HEK293 (cell line): Measurements from ENCODE around the gene HGS.

Experiments
- GLIS1 ChIP-seq: fragments of 450-650 bp; formaldehyde crosslinking; IDR thresholded peaks from 2 replicates; pipeline ENCODE4 v1.5.1; 2016; ENCODE audit warnings: missing biosample characterization, missing genetic modification characterization
- GLIS2 ChIP-seq: fragments of 450-650 bp; formaldehyde crosslinking; IDR thresholded peaks from 2 replicates; pipeline ENCODE4 v1.5.1; 2016; ENCODE audit warnings: missing biosample characterization, missing genetic modification characterization
- IKZF3 ChIP-seq: fragments of 450-650 bp; IDR thresholded peaks from 2 replicates; pipeline ENCODE4 v1.5.0; 2018; ENCODE audit warnings: missing biosample characterization, mild to moderate bottlenecking, missing genetic modification characterization, moderate library complexity
- KLF8 ChIP-seq: fragments of 450-650 bp; formaldehyde crosslinking; IDR thresholded peaks from 2 replicates; pipeline ENCODE4 v1.5.1; 2016; ENCODE audit warnings: missing biosample characterization, missing genetic modification characterization
- KLF9 ChIP-seq: fragments of 450-650 bp; formaldehyde crosslinking; IDR thresholded peaks from 2 replicates; pipeline ENCODE4 v1.5.1; 2016; ENCODE audit warnings: missing biosample characterization, missing genetic modification characterization, low read depth
- MZF1 ChIP-seq: fragments of 450-650 bp; formaldehyde crosslinking; IDR thresholded peaks from 2 replicates; pipeline ENCODE4 v1.5.1; 2017; ENCODE audit warnings: missing biosample characterization, missing genetic modification characterization, borderline replicate concordance
- OVOL3 ChIP-seq: fragments of 450-650 bp; formaldehyde crosslinking; IDR thresholded peaks from 2 replicates; pipeline ENCODE4 v1.5.1; 2016; ENCODE audit warnings: missing biosample characterization, missing genetic modification characterization
- SP2 ChIP-seq: fragments of 450-650 bp; formaldehyde crosslinking; IDR thresholded peaks from 2 replicates; pipeline ENCODE4 v1.5.1; 2016; ENCODE audit warnings: missing biosample characterization, missing genetic modification characterization
- ZEB2 ChIP-seq: fragments of 450-650 bp; formaldehyde crosslinking; IDR thresholded peaks from 2 replicates; pipeline ENCODE4 v1.5.1; 2016; ENCODE audit warnings: missing biosample characterization, missing genetic modification characterization
- ZFHX2 ChIP-seq: fragments of 450-650 bp; formaldehyde crosslinking; conservative IDR thresholded peaks from 2 replicates; pipeline ENCODE4 v1.5.1; 2016; ENCODE audit warnings: missing biosample characterization, missing genetic modification characterization
- ZFP69B ChIP-seq: fragments of 450-650 bp; formaldehyde crosslinking; IDR thresholded peaks from 2 replicates; pipeline ENCODE4 v1.5.1; 2016; ENCODE audit warnings: missing biosample characterization, missing genetic modification characterization
- ZNF10 ChIP-seq: fragments of 450-650 bp; formaldehyde crosslinking; IDR thresholded peaks from 2 replicates; pipeline ENCODE4 v1.5.1; 2017; ENCODE audit warnings: missing biosample characterization, missing genetic modification characterization
- ZNF2 ChIP-seq: fragments of 450-650 bp; formaldehyde crosslinking; IDR thresholded peaks from 2 replicates; pipeline ENCODE4 v1.5.1; 2016; ENCODE audit warnings: missing biosample characterization, missing genetic modification characterization
- ZNF211 ChIP-seq: fragments of 450-650 bp; formaldehyde crosslinking; IDR thresholded peaks from 2 replicates; pipeline ENCODE4 v1.5.1; 2016; ENCODE audit warnings: low read depth, missing biosample characterization, missing genetic modification characterization
- ZNF248 ChIP-seq: fragments of 450-650 bp; formaldehyde crosslinking; IDR thresholded peaks from 2 replicates; pipeline ENCODE4 v1.5.1; 2017; ENCODE audit warnings: missing biosample characterization, missing genetic modification characterization
- ZNF37A ChIP-seq: fragments of 450-650 bp; IDR thresholded peaks from 2 replicates; pipeline ENCODE4 v1.5.1; 2018; ENCODE audit warnings: missing biosample characterization, missing genetic modification characterization
- ZNF391 ChIP-seq: fragments of 450-650 bp; formaldehyde crosslinking; IDR thresholded peaks from 2 replicates; pipeline ENCODE4 v1.5.1; 2016; ENCODE audit warnings: low read depth, missing biosample characterization, missing genetic modification characterization, borderline replicate concordance
- ZNF660 ChIP-seq: fragments of 450-650 bp; IDR thresholded peaks from 2 replicates; pipeline ENCODE4 v1.5.1; 2018; ENCODE audit warnings: missing biosample characterization, mild to moderate bottlenecking, missing genetic modification characterization
- ZNF664 ChIP-seq: fragments of 450-650 bp; formaldehyde crosslinking; IDR thresholded peaks from 2 replicates; pipeline ENCODE4 v1.5.1; 2016; ENCODE audit warnings: missing biosample characterization, missing genetic modification characterization
- ZNF677 ChIP-seq: fragments of 450-650 bp; IDR thresholded peaks from 2 replicates; pipeline ENCODE4 v1.5.0; 2018; ENCODE audit warnings: missing biosample characterization, mild to moderate bottlenecking, missing genetic modification characterization, moderate library complexity
- ZNF791 ChIP-seq: fragments of 450-650 bp; formaldehyde crosslinking; IDR thresholded peaks from 2 replicates; pipeline ENCODE4 v1.5.1; 2016; ENCODE audit warnings: missing biosample characterization, missing genetic modification characterization
- ZNF830 ChIP-seq: fragments of 450-650 bp; IDR thresholded peaks from 2 replicates; pipeline ENCODE4 v1.5.0; 2018; ENCODE audit warnings: missing biosample characterization, missing genetic modification characterization, low read depth, mild to moderate bottlenecking, moderate library complexity
- ZSCAN16 ChIP-seq: fragments of 450-650 bp; formaldehyde crosslinking; IDR thresholded peaks from 2 replicates; pipeline ENCODE4 v1.5.1; 2016; ENCODE audit warnings: missing biosample characterization, missing genetic modification characterization
- ZXDB ChIP-seq: fragments of 450-650 bp; formaldehyde crosslinking; IDR thresholded peaks from 2 replicates; pipeline ENCODE4 v1.5.1; 2016; ENCODE audit warnings: missing biosample characterization, missing genetic modification characterization
- TF ChIP-seq, protein P1 (sequence below): fragments of 450-650 bp; formaldehyde crosslinking; optimal IDR thresholded peaks from 2 replicates; pipeline ENCODE3; 2016; ENCODE audit warnings: missing biosample characterization, mild to moderate bottlenecking, missing genetic modification characterization
- TF ChIP-seq, protein P2 (sequence below): fragments of 450-650 bp; formaldehyde crosslinking; IDR thresholded peaks from 2 replicates; pipeline ENCODE4 v1.5.1; 2016; ENCODE audit warnings: missing biosample characterization, missing genetic modification characterization
- TF ChIP-seq, protein P3 (sequence below): fragments of 450-650 bp; formaldehyde crosslinking; conservative IDR thresholded peaks from 2 replicates; pipeline ENCODE4 v1.5.1; 2016; ENCODE audit warnings: low read depth, missing biosample characterization, missing genetic modification characterization
- TF ChIP-seq, protein P4 (sequence below): fragments of 450-650 bp; formaldehyde crosslinking; IDR thresholded peaks from 2 replicates; pipeline ENCODE4 v1.5.1; 2016; ENCODE audit warnings: missing biosample characterization, missing genetic modification characterization
- TF ChIP-seq, protein P5 (sequence below): IDR thresholded peaks from 2 replicates; pipeline ENCODE4 v1.6.1; 2011; ENCODE audit warnings: mild to moderate bottlenecking, low read depth, low read length, borderline replicate concordance
- TF ChIP-seq, protein P6 (sequence below): fragments of 450-650 bp; formaldehyde crosslinking; IDR thresholded peaks from 2 replicates; pipeline ENCODE4 v1.5.1; 2016; ENCODE audit warnings: missing biosample characterization, missing genetic modification characterization

The HGS gene

DNA sequence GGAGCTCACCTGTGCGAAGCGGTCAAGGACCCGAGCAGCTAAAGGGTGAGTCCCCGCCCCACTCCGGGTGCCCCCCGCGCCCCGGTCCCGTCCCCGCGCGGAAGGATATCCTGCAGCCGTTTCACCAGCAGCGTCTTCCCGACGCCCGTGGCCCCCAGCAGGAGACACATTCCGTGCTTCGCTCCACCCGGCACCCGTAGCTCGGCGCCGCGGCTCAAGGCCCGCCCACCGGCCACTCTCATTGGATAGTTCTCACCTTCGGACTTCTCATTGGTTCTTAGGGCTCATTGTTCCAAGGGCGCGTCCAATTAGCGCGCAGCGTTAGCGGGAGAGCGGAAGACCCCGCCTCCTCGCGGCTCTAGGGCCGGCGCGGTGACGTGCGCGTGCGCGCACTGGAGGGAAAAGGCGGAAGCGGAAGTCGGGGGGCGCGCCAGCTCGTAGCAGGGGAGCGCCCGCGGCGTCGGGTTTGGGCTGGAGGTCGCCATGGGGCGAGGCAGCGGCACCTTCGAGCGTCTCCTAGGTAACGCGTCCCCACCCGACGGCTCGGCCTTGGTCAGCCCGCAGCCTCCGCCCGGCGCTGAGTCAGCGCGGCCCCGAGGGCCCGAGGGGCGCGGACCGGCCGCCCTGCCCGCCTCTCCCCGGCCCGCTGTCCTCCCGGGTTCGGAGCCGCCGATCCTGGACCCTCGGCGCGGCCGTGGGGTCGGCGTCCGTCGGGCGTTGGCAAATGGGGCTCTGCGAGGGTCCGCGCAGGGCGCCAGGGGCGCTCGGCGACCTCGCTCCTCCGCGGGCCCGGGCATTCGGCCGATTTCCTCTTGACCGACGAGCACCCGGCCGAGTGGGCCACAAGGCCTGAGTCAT is at the start of gene HGS, which contains the start of gene ARL16 (continued):
- TF ChIP-seq KLF8 (tag by site-specific recombination) (peak; percentile 82; the same call in 1 of the 2 replicates), SP2 (tag by site-specific recombination) (peak; percentile 98), ZNF660 (tag by site-specific recombination) (peak; percentile 75; the same call in 1 of the 2 replicates), GLIS2 (tag by site-specific recombination) (peak; percentile 96), ZSCAN16 (tag by site-specific recombination) (no peak), ZFHX2 (tag by site-specific recombination) (0 out of 2 replicates have a peak, but pooled peaks have one; percentile 4), ZNF248 (no peak), OVOL3 (tag by site-specific recombination) (no peak), GLIS1 (tag by site-specific recombination) (peak; percentile 86), ZNF10 (tag by site-specific recombination) (no peak), ZNF211 (tag by site-specific recombination) (no peak), ZEB2 (tag by site-specific recombination) (peak; percentile 90), ZNF2 (tag by site-specific recombination) (0 out of 2 replicates have a peak, but pooled peaks have one; percentile 14), ZNF791 (tag by site-specific recombination) (no peak), KLF9 (peak; percentile 78; the same call in 1 of the 2 replicates), ZNF37A (tag by site-specific recombination) (no peak), IKZF3 (tag by site-specific recombination) (peak; percentile 82), ZNF830 (no peak), MZF1 (tag by site-specific recombination) (no peak), ZNF664 (tag by site-specific recombination) (no peak), ZNF677 (tag by site-specific recombination) (peak; percentile 54; the same call in 1 of the 2 replicates), ZNF391 (tag by site-specific recombination) (0 out of 2 replicates have a peak, but pooled peaks have one; percentile 16), ZXDB (tag by site-specific recombination) (peak; percentile 73), ZFP69B (tag by site-specific recombination) (peak; percentile 64; the same call in 1 of the 2 replicates)
- TF ChIP-seq, protein P1, sequence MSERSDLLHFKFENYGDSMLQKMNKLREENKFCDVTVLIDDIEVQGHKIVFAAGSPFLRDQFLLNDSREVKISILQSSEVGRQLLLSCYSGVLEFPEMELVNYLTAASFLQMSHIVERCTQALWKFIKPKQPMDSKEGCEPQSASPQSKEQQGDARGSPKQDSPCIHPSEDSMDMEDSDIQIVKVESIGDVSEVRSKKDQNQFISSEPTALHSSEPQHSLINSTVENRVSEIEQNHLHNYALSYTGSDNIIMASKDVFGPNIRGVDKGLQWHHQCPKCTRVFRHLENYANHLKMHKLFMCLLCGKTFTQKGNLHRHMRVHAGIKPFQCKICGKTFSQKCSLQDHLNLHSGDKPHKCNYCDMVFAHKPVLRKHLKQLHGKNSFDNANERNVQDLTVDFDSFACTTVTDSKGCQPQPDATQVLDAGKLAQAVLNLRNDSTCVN (tag by site-specific recombination) = peak; percentile 99
- TF ChIP-seq, protein P2, sequence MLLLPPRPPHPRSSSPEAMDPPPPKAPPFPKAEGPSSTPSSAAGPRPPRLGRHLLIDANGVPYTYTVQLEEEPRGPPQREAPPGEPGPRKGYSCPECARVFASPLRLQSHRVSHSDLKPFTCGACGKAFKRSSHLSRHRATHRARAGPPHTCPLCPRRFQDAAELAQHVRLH = no peak
- TF ChIP-seq, protein P3, sequence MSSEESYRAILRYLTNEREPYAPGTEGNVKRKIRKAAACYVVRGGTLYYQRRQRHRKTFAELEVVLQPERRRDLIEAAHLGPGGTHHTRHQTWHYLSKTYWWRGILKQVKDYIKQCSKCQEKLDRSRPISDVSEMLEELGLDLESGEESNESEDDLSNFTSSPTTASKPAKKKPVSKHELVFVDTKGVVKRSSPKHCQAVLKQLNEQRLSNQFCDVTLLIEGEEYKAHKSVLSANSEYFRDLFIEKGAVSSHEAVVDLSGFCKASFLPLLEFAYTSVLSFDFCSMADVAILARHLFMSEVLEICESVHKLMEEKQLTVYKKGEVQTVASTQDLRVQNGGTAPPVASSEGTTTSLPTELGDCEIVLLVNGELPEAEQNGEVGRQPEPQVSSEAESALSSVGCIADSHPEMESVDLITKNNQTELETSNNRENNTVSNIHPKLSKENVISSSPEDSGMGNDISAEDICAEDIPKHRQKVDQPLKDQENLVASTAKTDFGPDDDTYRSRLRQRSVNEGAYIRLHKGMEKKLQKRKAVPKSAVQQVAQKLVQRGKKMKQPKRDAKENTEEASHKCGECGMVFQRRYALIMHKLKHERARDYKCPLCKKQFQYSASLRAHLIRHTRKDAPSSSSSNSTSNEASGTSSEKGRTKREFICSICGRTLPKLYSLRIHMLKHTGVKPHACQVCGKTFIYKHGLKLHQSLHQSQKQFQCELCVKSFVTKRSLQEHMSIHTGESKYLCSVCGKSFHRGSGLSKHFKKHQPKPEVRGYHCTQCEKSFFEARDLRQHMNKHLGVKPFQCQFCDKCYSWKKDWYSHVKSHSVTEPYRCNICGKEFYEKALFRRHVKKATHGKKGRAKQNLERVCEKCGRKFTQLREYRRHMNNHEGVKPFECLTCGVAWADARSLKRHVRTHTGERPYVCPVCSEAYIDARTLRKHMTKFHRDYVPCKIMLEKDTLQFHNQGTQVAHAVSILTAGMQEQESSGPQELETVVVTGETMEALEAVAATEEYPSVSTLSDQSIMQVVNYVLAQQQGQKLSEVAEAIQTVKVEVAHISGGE (tag by site-specific recombination) = peak; percentile 81
- TF ChIP-seq, protein P4, sequence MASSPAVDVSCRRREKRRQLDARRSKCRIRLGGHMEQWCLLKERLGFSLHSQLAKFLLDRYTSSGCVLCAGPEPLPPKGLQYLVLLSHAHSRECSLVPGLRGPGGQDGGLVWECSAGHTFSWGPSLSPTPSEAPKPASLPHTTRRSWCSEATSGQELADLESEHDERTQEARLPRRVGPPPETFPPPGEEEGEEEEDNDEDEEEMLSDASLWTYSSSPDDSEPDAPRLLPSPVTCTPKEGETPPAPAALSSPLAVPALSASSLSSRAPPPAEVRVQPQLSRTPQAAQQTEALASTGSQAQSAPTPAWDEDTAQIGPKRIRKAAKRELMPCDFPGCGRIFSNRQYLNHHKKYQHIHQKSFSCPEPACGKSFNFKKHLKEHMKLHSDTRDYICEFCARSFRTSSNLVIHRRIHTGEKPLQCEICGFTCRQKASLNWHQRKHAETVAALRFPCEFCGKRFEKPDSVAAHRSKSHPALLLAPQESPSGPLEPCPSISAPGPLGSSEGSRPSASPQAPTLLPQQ (tag by site-specific recombination) = 0 out of 2 replicates have a peak, but pooled peaks have one; percentile 16
- TF ChIP-seq, protein P5, sequence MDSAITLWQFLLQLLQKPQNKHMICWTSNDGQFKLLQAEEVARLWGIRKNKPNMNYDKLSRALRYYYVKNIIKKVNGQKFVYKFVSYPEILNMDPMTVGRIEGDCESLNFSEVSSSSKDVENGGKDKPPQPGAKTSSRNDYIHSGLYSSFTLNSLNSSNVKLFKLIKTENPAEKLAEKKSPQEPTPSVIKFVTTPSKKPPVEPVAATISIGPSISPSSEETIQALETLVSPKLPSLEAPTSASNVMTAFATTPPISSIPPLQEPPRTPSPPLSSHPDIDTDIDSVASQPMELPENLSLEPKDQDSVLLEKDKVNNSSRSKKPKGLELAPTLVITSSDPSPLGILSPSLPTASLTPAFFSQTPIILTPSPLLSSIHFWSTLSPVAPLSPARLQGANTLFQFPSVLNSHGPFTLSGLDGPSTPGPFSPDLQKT = no peak; the same call in 1 of the 2 replicates
- TF ChIP-seq, protein P6, sequence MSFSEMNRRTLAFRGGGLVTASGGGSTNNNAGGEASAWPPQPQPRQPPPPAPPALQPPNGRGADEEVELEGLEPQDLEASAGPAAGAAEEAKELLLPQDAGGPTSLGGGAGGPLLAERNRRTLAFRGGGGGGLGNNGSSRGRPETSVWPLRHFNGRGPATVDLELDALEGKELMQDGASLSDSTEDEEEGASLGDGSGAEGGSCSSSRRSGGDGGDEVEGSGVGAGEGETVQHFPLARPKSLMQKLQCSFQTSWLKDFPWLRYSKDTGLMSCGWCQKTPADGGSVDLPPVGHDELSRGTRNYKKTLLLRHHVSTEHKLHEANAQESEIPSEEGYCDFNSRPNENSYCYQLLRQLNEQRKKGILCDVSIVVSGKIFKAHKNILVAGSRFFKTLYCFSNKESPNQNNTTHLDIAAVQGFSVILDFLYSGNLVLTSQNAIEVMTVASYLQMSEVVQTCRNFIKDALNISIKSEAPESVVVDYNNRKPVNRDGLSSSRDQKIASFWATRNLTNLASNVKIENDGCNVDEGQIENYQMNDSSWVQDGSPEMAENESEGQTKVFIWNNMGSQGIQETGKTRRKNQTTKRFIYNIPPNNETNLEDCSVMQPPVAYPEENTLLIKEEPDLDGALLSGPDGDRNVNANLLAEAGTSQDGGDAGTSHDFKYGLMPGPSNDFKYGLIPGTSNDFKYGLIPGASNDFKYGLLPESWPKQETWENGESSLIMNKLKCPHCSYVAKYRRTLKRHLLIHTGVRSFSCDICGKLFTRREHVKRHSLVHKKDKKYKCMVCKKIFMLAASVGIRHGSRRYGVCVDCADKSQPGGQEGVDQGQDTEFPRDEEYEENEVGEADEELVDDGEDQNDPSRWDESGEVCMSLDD (tag by site-specific recombination) = peak; percentile 96
